Right atrium auricular region (tissue), 2 donors: ENCODE results near the gene C5AR2. TPM values are rescaled to one million over a fixed set of nuclear protein-coding genes. Genes with fewer than 3 reads are reported as not detected.

Experiments
- DNase-seq: peaks from one replicate; pipeline ENCODE4 v3.0.0-alpha.2; 2019; ENCODE audit warnings: low spot score
- H3K27ac ChIP-seq, 2 donors: fragments of 200-600 bp; sonication (generic); 1 replicate in 1 of 2; 2 replicates in 1 of 2; pipeline ENCODE4 v1.5.1; 2016 to 2019
- H3K27me3 ChIP-seq, 2 donors: fragments of 200-600 bp; sonication (generic); one replicate each; pipeline versions ENCODE4 v1.5.1 to v1.6.0; 2017 to 2019
- H3K36me3 ChIP-seq: fragments of 200-600 bp; sonication (generic); one replicate; pipeline ENCODE4 v1.5.1; 2016
- H3K4me1 ChIP-seq, 2 donors: fragments of 200-600 bp; sonication (generic); one replicate each; pipeline versions ENCODE4 v1.5.1 to v1.6.0; 2017 to 2019
- H3K4me3 ChIP-seq, 2 donors: fragments of 200-600 bp; sonication (generic); 1 replicate in 1 of 2; 2 replicates in 1 of 2; pipeline ENCODE4 v1.5.1; 2017 to 2019; ENCODE audit warnings: mild to moderate bottlenecking in 1 of 2, moderate library complexity in 1 of 2
- H3K9me3 ChIP-seq, 2 donors: fragments of 200-600 bp; sonication (generic); one replicate each; pipeline ENCODE4 v1.5.1; 2019
- CTCF ChIP-seq, 2 donors: fragments of 200-600 bp; sonication (generic); IDR thresholded peaks; one replicate each; pipeline ENCODE4 v1.5.1; 2019; ENCODE audit warnings: antibody characterized with exemption in 2 of 2
- total RNA-seq, 2 donors: library from RNA; depleted of rRNA; stranded (reverse); fragments of >200 nt; gene quantifications; one replicate each; pipeline ENCODE4 v1.1.0, GENCODE V29; 2016

C5AR2 gene
- total RNA-seq, 2 donors from 2014 or later: 1.1 to 3.3 TPM

- DNase-seq: no peak
- peaks cover 0 to 5% of the 10 kb centered on the region in 2 donors for H3K9me3 ChIP-seq
- H3K4me3 ChIP-seq: peak overlapping the region in 1 of 2 donors; percentile 33
Measured at GRCh38 chr19:47310819-47311218, 21.2 kb upstream of the C5AR2 start.

DNA sequence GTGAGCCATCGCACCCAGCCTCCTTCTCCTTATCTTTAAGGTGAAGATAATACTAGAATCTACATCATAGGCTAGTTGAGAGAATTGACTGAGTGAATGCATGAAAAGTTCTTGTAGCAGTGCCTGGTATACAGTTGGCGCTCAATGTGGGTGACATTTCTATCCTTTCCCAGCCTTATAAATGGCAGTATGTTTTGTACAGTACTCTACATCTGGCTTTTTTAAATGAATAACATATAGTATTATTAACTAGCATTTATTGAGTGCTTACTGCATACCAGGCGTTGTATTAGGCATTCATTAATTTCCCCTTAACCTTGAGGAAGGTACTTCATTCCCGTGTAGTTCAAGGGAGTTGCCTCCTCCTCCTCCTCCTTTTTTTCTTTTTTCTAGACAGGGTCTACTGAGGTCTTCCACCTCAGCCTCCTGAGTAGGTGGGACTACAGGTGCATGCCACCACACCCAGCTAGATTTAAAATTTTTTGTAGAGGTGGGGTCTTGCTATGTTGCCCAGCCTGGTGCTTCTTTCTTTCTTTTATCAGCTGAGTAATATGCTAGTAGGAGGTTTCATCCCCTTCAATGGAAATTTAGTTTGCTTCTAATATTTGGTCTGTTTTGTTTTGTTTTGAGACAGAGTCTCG lies 19.5 kb upstream of the C5AR2 start:
- Histone ChIP-seq H3K9me3 (peaks cover 0 to 5% of the 10 kb centered on the region in 2 donors), H3K4me1 (no peaks in the 10 kb centered on the region), H3K27ac (no peak overlapping the region), H3K27me3 (no peaks in the 10 kb centered on the region), H3K36me3 (no peaks in the 10 kb centered on the region), H3K4me3 (peak overlapping the region in 1 of 2 donors; percentile 33)
- no peak for DNase-seq
- no peak for TF ChIP-seq CTCF (IDR thresholded peaks at IDR 0.05)

More at GRCh38 chr19:47310819-47311218, 21.2 kb upstream of the C5AR2 start:
- Histone ChIP-seq H3K36me3 (no peaks in the 10 kb centered on the region), H3K27ac (peak overlapping the region in 1 of 2 donors; percentile 11), H3K4me1 (no peaks in the 10 kb centered on the region), H3K27me3 (no peaks in the 10 kb centered on the region)
- TF ChIP-seq CTCF (IDR thresholded peaks at IDR 0.05): no peak

- Histone ChIP-seq H3K27me3 (no peaks in the 10 kb centered on the region), H3K4me3 (no peak overlapping the region), H3K9me3 (peaks cover 0 to 5% of the 10 kb centered on the region in 2 donors), H3K27ac (no peak overlapping the region), H3K4me1 (no peaks in the 10 kb centered on the region), H3K36me3 (no peaks in the 10 kb centered on the region)
- no peak for TF ChIP-seq CTCF (IDR thresholded peaks at IDR 0.05)
- no peak for DNase-seq
Measured at GRCh38 chr19:47313754-47314295, 18.1 kb upstream of the C5AR2 start.

DNA sequence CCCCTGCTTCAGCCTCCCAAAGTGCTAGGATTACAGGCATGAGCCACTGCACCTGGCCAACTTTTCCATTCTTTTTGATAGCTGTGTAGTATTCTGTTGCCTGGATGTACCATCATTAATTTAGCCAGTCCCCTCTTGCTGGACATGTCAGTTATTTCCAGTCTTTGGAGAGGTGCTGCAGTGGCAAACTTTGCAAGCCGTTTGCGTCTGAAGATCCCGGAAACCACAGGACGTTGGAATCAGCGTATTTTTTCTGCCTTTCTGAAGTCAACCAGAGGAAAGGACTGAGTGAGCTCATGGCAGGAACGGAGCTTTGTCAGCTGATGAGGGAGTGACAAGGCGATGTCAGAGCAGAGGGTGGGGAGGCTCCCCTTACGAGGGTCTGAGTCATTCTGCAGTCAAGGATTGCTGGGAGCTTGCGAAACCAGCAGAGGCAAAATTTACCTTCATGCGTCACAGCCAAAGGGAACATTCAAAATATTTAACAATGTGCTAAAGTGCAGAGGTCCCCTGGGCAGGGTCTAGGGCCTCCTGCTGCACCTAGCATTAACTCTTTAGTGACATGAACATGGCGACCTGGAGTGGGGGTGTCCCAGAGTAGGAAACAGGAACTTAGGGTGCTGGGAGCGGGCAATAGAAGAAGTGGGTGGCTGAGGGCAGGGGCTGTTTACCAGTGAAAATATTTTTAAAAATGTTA lies 16.7 kb upstream of the C5AR2 start:
- H3K27me3 ChIP-seq: no peaks in the 10 kb centered on the region
- peak overlapping the region; percentile 28 to 29 for H3K27ac ChIP-seq
- no peak for TF ChIP-seq CTCF (IDR thresholded peaks at IDR 0.05)

GRCh38 chr19:47316513-47316912 lies 15.5 kb upstream of the C5AR2 start:
- no peak overlapping the region for H3K27ac ChIP-seq
- no peaks in the 10 kb centered on the region for H3K27me3 ChIP-seq
- H3K4me3 ChIP-seq: no peak overlapping the region
- no peaks in the 10 kb centered on the region for H3K36me3 ChIP-seq
- TF ChIP-seq CTCF (IDR thresholded peaks at IDR 0.05): no peak
- DNase-seq: no peak
- H3K9me3 ChIP-seq: peaks cover 0 to 5% of the 10 kb centered on the region in 2 donors
- H3K4me1 ChIP-seq: no peaks in the 10 kb centered on the region

More for the DNA sequence above, 16.7 kb upstream of the C5AR2 start:
- no peak overlapping the region for H3K4me3 ChIP-seq
- DNase-seq: peak; percentile 79
- H3K36me3 ChIP-seq: no peaks in the 10 kb centered on the region
- H3K9me3 ChIP-seq: peaks cover 0 to 5% of the 10 kb centered on the region in 2 donors
- no peaks in the 10 kb centered on the region for H3K4me1 ChIP-seq
